GM23338 (cell line): ENCODE results near the gene NR0B2. TPM values are rescaled to one million over a fixed set of nuclear protein-coding genes. Genes with fewer than 3 reads are reported as not detected.

ENCODE experiments used
- ATAC-seq: fragments of 200-7000 bp; cut with Tn5 transposase; 3 replicates; pipeline ENCODE4 v1.9.1; 2020
- DNase-seq: peaks from one replicate; pipeline ENCODE4 v3.0.0-alpha.2; 2015; ENCODE audit warnings: low spot score
- H2AFZ ChIP-seq: fragments of 200-600 bp; sonication (generic); 2 replicates; pipeline ENCODE4 v1.8.0; 2016; ENCODE audit warnings: antibody characterized with exemption, mild to moderate bottlenecking, moderate library complexity
- H3F3A ChIP-seq: fragments of 200-600 bp; sonication (generic); replicated peaks from 2 replicates; pipeline ENCODE4 v1.8.0; 2017; ENCODE audit warnings: antibody characterized with exemption, mixed run types, low read depth
- H3K27ac ChIP-seq: fragments of 200-600 bp; sonication (generic); 2 replicates; pipeline ENCODE4 v1.6.1; 2016; ENCODE audit warnings: low read depth
- H3K27me3 ChIP-seq: fragments of 200-600 bp; sonication (generic); 2 replicates; pipeline ENCODE4 v1.8.0; 2016; ENCODE audit warnings: mild to moderate bottlenecking, mixed run types, moderate library complexity; ENCODE audit not compliant: insufficient read depth
- H3K36me3 ChIP-seq: fragments of 200-600 bp; sonication (generic); 2 replicates; pipeline ENCODE4 v1.8.0; 2016; ENCODE audit warnings: mild to moderate bottlenecking; ENCODE audit not compliant: insufficient read depth
- H3K4me1 ChIP-seq: fragments of 200-600 bp; sonication (generic); 2 replicates; pipeline ENCODE4 v1.8.0; 2016; ENCODE audit warnings: mild to moderate bottlenecking, moderate library complexity; ENCODE audit not compliant: insufficient read depth
- H3K4me2 ChIP-seq: fragments of 200-600 bp; sonication (generic); 2 replicates; pipeline ENCODE4 v1.7.1; 2017; ENCODE audit warnings: mixed run types
- H3K4me3 ChIP-seq: fragments of 200-600 bp; sonication (generic); 2 replicates; pipeline ENCODE4 v1.6.1; 2016; ENCODE audit warnings: mixed run types
- H3K79me2 ChIP-seq: fragments of 200-600 bp; sonication (generic); replicated peaks from 2 replicates; pipeline ENCODE4 v1.8.0; 2017; ENCODE audit warnings: mild to moderate bottlenecking; ENCODE audit not compliant: insufficient read depth
- H3K9me2 ChIP-seq: fragments of 200-600 bp; sonication (generic); 2 replicates; pipeline ENCODE4 v1.8.0; 2017; ENCODE audit not compliant: insufficient read depth
- H4K20me1 ChIP-seq: fragments of 200-600 bp; sonication (generic); replicated peaks from 2 replicates; pipeline ENCODE4 v1.8.0; 2017; ENCODE audit warnings: mild to moderate bottlenecking; ENCODE audit not compliant: insufficient read depth
- H3K27ac Mint-ChIP-seq: 2 replicates; pipeline ENCODE4 v1.8.0; 2020; ENCODE audit warnings: inconsistent platforms, mild to moderate bottlenecking, moderate library complexity, mixed read lengths
- H3K27me3 Mint-ChIP-seq: 3 replicates; pipeline ENCODE4 v1.8.0; 2022; ENCODE audit warnings: low read depth, mild to moderate bottlenecking, moderate library complexity, mixed read lengths, inconsistent platforms; ENCODE audit not compliant: insufficient read depth, poor library complexity
- H3K36me3 Mint-ChIP-seq: 3 replicates; pipeline ENCODE4 v1.8.0; 2021; ENCODE audit warnings: low read depth, mild to moderate bottlenecking, inconsistent platforms, moderate library complexity, mixed read lengths
- H3K4me1 Mint-ChIP-seq: 3 replicates; pipeline ENCODE4 v1.8.0; 2020; ENCODE audit warnings: mild to moderate bottlenecking, inconsistent platforms, mixed read lengths
- H3K4me3 Mint-ChIP-seq: 3 replicates; pipeline ENCODE4 v1.8.0; 2021; ENCODE audit warnings: moderate library complexity, mild to moderate bottlenecking, inconsistent platforms, mixed read lengths
- H3K9me3 Mint-ChIP-seq: 3 replicates; pipeline ENCODE4 v1.8.0; 2020; ENCODE audit warnings: moderate library complexity, mild to moderate bottlenecking, inconsistent platforms, mixed read lengths
- CREB1 ChIP-seq: fragments of 250-450 bp; sonication (Bioruptor Pico); IDR thresholded peaks from 2 replicates; pipeline ENCODE4 v1.5.0; 2020; ENCODE audit warnings: low read depth, mild to moderate bottlenecking, moderate library complexity
- EZH2 ChIP-seq: fragments of 200-600 bp; sonication (generic); IDR thresholded peaks from one replicate; pipeline ENCODE4 v1.8.0; 2017; ENCODE audit warnings: antibody characterized with exemption, mild to moderate bottlenecking, low read depth; ENCODE audit not compliant: unreplicated experiment
- EZH2phosphoT487 ChIP-seq: fragments of 200-600 bp; sonication (generic); IDR thresholded peaks from one replicate; pipeline ENCODE4 v1.8.1; 2018; ENCODE audit warnings: antibody characterized with exemption; ENCODE audit not compliant: unreplicated experiment
- JUNB ChIP-seq: IDR thresholded peaks from one replicate; pipeline ENCODE4 v1.6.1; 2016; ENCODE audit warnings: antibody characterized with exemption; ENCODE audit not compliant: unreplicated experiment
- polyA plus RNA-seq: library from polyadenylated mRNA; unstranded; fragments of >200 nt; fragmentation: Nextera tagmentation; extraction: Ambion mirVana; gene quantifications from 2 replicates; pipeline ENCODE4 v1.2.1, GENCODE V29; 2016
- total RNA-seq: library from RNA; depleted of rRNA; stranded (reverse); fragments of >200 nt; shearing (Covaris generic); gene quantifications from 2 replicates; pipeline ENCODE4 v1.2.3, GENCODE V29; 2014
- TF ChIP-seq, protein P1 (sequence below), 2 experiments: fragments of 200-600 bp in 1 of 2; sonication (generic) in 1 of 2; conservative IDR thresholded peaks; 2 replicates each; pipeline versions ENCODE4 v1.5.1 to v1.6.1; 2016 to 2017; ENCODE audit warnings: antibody characterized with exemption in 2 of 2, low read depth in 2 of 2, mild to moderate bottlenecking in 2 of 2, moderate library complexity in 1 of 2
- TF ChIP-seq, protein P2 (sequence below): fragments of 250-450 bp; sonication (Bioruptor Pico); IDR thresholded peaks from 2 replicates; pipeline ENCODE4 v1.5.0; 2020; ENCODE audit warnings: mild to moderate bottlenecking, moderate library complexity
- TF ChIP-seq, protein P3 (sequence below): IDR thresholded peaks from one replicate; pipeline ENCODE4 v1.6.1; 2018; ENCODE audit warnings: antibody characterized with exemption; ENCODE audit not compliant: unreplicated experiment

Gene NR0B2
- total and polyA plus RNA-seq, 2 experiments from 2014 or later = 0.18 TPM; not detected in 1

DNA sequence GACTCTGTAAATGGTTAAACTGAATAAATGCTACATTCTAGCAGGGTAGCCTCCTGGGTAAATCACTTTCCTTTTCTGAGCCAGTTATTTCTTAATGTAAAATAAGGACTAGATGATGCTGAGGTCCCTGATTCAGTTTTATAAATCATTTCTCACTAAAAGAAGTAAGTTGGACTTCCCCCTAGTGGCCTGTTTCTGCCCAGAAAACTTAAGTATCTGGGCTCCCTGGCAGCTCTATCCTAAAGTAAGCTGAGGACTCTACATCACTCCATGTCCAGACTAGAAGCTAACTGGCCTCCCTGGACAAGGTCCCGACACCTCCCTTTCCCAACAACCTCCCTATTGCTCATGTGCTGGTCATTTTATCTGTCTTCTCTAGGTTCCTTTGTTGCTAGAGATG is 26.6 kb downstream of the NR0B2 start:
- ATAC-seq (no peak), DNase-seq (peak; percentile 66)
- Mint-ChIP-seq H3K4me3 (peak overlapping the region; percentile 32; the same call in 1 of the 3 replicates), H3K27ac (no peak overlapping the region), H3K27me3 (peaks cover 9% of the 10 kb centered on the region), H3K4me1 (peaks cover 5% of the 10 kb centered on the region; the same call in 2 of the 3 replicates), H3K36me3 (peaks cover 63% of the 10 kb centered on the region), H3K9me3 (no peaks in the 10 kb centered on the region)
- H3F3A ChIP-seq = peaks cover 26% of the 10 kb centered on the region
- no peaks in the 10 kb centered on the region for H3K4me1 ChIP-seq
- H4K20me1 ChIP-seq = 0 out of 2 replicates have a peak, but pooled peaks cover 6% of the 10 kb centered on the region
- H3K27me3 ChIP-seq = no peaks in the 10 kb centered on the region
- H3K79me2 ChIP-seq = peaks cover 10% of the 10 kb centered on the region
- no peak overlapping the region for H3K27ac ChIP-seq
- H2AFZ ChIP-seq = no peak overlapping the region
- H3K9me2 ChIP-seq = no peaks in the 10 kb centered on the region
- H3K4me3 ChIP-seq = no peak overlapping the region
- TF ChIP-seq EZH2phosphoT487 (no peak), CREB1 (CRISPR knock-in tag) (no peak), EZH2 (no peak), JUNB (no peak)
- TF ChIP-seq, protein P1, sequence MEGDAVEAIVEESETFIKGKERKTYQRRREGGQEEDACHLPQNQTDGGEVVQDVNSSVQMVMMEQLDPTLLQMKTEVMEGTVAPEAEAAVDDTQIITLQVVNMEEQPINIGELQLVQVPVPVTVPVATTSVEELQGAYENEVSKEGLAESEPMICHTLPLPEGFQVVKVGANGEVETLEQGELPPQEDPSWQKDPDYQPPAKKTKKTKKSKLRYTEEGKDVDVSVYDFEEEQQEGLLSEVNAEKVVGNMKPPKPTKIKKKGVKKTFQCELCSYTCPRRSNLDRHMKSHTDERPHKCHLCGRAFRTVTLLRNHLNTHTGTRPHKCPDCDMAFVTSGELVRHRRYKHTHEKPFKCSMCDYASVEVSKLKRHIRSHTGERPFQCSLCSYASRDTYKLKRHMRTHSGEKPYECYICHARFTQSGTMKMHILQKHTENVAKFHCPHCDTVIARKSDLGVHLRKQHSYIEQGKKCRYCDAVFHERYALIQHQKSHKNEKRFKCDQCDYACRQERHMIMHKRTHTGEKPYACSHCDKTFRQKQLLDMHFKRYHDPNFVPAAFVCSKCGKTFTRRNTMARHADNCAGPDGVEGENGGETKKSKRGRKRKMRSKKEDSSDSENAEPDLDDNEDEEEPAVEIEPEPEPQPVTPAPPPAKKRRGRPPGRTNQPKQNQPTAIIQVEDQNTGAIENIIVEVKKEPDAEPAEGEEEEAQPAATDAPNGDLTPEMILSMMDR (conservative IDR thresholded peaks at IDR 0.05; ENCODE audit: low read depth in 2 of 2) = peak; percentile 32 to 59
- TF ChIP-seq, protein P2, sequence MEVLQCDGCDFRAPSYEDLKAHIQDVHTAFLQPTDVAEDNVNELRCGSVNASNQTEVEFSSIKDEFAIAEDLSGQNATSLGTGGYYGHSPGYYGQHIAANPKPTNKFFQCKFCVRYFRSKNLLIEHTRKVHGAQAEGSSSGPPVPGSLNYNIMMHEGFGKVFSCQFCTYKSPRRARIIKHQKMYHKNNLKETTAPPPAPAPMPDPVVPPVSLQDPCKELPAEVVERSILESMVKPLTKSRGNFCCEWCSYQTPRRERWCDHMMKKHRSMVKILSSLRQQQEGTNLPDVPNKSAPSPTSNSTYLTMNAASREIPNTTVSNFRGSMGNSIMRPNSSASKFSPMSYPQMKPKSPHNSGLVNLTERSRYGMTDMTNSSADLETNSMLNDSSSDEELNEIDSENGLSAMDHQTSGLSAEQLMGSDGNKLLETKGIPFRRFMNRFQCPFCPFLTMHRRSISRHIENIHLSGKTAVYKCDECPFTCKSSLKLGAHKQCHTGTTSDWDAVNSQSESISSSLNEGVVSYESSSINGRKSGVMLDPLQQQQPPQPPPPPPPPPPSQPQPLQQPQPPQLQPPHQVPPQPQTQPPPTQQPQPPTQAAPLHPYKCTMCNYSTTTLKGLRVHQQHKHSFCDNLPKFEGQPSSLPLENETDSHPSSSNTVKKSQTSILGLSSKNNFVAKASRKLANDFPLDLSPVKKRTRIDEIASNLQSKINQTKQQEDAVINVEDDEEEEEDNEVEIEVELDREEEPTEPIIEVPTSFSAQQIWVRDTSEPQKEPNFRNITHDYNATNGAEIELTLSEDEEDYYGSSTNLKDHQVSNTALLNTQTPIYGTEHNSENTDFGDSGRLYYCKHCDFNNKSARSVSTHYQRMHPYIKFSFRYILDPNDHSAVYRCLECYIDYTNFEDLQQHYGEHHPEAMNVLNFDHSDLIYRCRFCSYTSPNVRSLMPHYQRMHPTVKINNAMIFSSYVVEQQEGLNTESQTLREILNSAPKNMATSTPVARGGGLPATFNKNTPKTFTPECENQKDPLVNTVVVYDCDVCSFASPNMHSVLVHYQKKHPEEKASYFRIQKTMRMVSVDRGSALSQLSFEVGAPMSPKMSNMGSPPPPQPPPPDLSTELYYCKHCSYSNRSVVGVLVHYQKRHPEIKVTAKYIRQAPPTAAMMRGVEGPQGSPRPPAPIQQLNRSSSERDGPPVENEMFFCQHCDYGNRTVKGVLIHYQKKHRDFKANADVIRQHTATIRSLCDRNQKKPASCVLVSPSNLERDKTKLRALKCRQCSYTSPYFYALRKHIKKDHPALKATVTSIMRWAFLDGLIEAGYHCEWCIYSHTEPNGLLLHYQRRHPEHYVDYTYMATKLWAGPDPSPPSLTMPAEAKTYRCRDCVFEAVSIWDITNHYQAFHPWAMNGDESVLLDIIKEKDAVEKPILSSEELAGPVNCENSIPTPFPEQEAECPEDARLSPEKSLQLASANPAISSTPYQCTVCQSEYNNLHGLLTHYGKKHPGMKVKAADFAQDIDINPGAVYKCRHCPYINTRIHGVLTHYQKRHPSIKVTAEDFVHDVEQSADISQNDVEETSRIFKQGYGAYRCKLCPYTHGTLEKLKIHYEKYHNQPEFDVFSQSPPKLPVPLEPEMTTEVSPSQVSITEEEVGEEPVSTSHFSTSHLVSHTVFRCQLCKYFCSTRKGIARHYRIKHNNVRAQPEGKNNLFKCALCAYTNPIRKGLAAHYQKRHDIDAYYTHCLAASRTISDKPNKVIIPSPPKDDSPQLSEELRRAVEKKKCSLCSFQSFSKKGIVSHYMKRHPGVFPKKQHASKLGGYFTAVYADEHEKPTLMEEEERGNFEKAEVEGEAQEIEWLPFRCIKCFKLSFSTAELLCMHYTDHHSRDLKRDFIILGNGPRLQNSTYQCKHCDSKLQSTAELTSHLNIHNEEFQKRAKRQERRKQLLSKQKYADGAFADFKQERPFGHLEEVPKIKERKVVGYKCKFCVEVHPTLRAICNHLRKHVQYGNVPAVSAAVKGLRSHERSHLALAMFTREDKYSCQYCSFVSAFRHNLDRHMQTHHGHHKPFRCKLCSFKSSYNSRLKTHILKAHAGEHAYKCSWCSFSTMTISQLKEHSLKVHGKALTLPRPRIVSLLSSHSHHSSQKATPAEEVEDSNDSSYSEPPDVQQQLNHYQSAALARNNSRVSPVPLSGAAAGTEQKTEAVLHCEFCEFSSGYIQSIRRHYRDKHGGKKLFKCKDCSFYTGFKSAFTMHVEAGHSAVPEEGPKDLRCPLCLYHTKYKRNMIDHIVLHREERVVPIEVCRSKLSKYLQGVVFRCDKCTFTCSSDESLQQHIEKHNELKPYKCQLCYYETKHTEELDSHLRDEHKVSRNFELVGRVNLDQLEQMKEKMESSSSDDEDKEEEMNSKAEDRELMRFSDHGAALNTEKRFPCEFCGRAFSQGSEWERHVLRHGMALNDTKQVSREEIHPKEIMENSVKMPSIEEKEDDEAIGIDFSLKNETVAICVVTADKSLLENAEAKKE (CRISPR knock-in tag) = no peak
- TF ChIP-seq, protein P3, sequence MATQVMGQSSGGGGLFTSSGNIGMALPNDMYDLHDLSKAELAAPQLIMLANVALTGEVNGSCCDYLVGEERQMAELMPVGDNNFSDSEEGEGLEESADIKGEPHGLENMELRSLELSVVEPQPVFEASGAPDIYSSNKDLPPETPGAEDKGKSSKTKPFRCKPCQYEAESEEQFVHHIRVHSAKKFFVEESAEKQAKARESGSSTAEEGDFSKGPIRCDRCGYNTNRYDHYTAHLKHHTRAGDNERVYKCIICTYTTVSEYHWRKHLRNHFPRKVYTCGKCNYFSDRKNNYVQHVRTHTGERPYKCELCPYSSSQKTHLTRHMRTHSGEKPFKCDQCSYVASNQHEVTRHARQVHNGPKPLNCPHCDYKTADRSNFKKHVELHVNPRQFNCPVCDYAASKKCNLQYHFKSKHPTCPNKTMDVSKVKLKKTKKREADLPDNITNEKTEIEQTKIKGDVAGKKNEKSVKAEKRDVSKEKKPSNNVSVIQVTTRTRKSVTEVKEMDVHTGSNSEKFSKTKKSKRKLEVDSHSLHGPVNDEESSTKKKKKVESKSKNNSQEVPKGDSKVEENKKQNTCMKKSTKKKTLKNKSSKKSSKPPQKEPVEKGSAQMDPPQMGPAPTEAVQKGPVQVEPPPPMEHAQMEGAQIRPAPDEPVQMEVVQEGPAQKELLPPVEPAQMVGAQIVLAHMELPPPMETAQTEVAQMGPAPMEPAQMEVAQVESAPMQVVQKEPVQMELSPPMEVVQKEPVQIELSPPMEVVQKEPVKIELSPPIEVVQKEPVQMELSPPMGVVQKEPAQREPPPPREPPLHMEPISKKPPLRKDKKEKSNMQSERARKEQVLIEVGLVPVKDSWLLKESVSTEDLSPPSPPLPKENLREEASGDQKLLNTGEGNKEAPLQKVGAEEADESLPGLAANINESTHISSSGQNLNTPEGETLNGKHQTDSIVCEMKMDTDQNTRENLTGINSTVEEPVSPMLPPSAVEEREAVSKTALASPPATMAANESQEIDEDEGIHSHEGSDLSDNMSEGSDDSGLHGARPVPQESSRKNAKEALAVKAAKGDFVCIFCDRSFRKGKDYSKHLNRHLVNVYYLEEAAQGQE = no peak
- no peak overlapping the region for H3K4me2 ChIP-seq
- peaks cover 40% of the 10 kb centered on the region for H3K36me3 ChIP-seq
